ENCODE results near the gene FBXL14.

The FBXL14 gene

GRCh38 chr12:1582709-1583050 lies 11.7 kb downstream of the FBXL14 start:
- POLR2A ChIA-PET (ENCODE audit: low non-redundant PET) = no interaction called here
- DNase-seq (ENCODE audit: low spot score) = no peak
- CTCF ChIA-PET = interaction anchor here (0.5 to 3.4 kb wide), 5 partner anchors 10 to 682 kb away, joined by 3 to 31 read pairs (median 5); no protein-coding TSS in a partner anchor
- TF ChIP-seq CTCF (conservative IDR thresholded peaks at IDR 0.05; ENCODE audit: low read depth) = no peak
- H3K27ac ChIP-seq = no peak overlapping the region

GRCh38 chr12:1581973-1582708 lies 12.2 kb downstream of the FBXL14 start:
- TF ChIP-seq CTCF (conservative IDR thresholded peaks at IDR 0.05; ENCODE audit: low read depth) = no peak
- CTCF ChIA-PET = interaction anchor here (3.4 kb wide), 1 partner anchor 464 kb away, joined by 31 read pairs; no protein-coding TSS in a partner anchor
- DNase-seq (ENCODE audit: low spot score) = no peak
- no peak overlapping the region for H3K27ac ChIP-seq
- POLR2A ChIA-PET (ENCODE audit: low non-redundant PET) = no interaction called here

GRCh38 chr12:1580526-1580925 lies 13.9 kb downstream of the FBXL14 start:
- no peak for TF ChIP-seq CTCF (conservative IDR thresholded peaks at IDR 0.05; ENCODE audit: low read depth)
- ChIA-PET POLR2A (ENCODE audit: low non-redundant PET) (no interaction called here), CTCF (interaction anchor here (0.9 kb wide), 1 partner anchor 463 kb away, joined by 4 read pairs; no protein-coding TSS in a partner anchor)
- DNase-seq (ENCODE audit: low spot score) = no peak
- H3K27ac ChIP-seq = no peak overlapping the region

- DNase-seq (ENCODE audit: low spot score) = no peak
- POLR2A ChIA-PET (ENCODE audit: low non-redundant PET) = no interaction called here
- CTCF ChIA-PET = interaction anchor here (0.6 kb wide), 1 partner anchor 187 kb away, joined by 3 read pairs; no protein-coding TSS in a partner anchor
- TF ChIP-seq CTCF (conservative IDR thresholded peaks at IDR 0.05; ENCODE audit: low read depth) = no peak
- H3K27ac ChIP-seq = no peak overlapping the region
These were observed 14.5 kb downstream of the FBXL14 start for GRCh38 chr12:1579651-1580435.

GRCh38 chr12:1576410-1577241 lies 17.8 kb downstream of the FBXL14 start:
- H3K27ac ChIP-seq = no peak overlapping the region
- DNase-seq (ENCODE audit: low spot score) = no peak
- CTCF ChIA-PET = interaction anchor here (0.7 kb wide), 1 partner anchor 931 kb away, joined by 3 read pairs; no protein-coding TSS in a partner anchor
- TF ChIP-seq CTCF (conservative IDR thresholded peaks at IDR 0.05; ENCODE audit: low read depth) = no peak
- POLR2A ChIA-PET (ENCODE audit: low non-redundant PET) = interaction anchor here (0.6 kb wide), 1 partner anchor 8 kb away, joined by 4 read pairs; no protein-coding TSS in a partner anchor
